DND-41 (cell line): ENCODE data around the gene COTL1.
A peak's percentile ranks its signal among the peaks of the same experiment; 100 is the strongest.

Experiments used
- ATAC-seq: fragments of 200-7000 bp; cut with Tn5 transposase; 3 replicates; pipeline ENCODE4 v1.9.1; 2021; ENCODE audit warnings: low read depth; ENCODE audit not compliant: insufficient read depth
- DNase-seq: peaks from one replicate; pipeline ENCODE4 v3.0.0-alpha.2; 2020
- H2AFZ ChIP-seq: 2 replicates; pipeline ENCODE4 v1.6.0; 2012; ENCODE audit warnings: low read depth, low read length
- H3K27ac ChIP-seq: 2 replicates; pipeline ENCODE4 v1.5.1; 2012; ENCODE audit warnings: low read length, inconsistent platforms
- H3K27me3 ChIP-seq: fragments of 200-600 bp; sonication (generic); 2 replicates; pipeline ENCODE4 v1.6.0; 2012; ENCODE audit warnings: low read length, mild to moderate bottlenecking, inconsistent platforms; ENCODE audit not compliant: insufficient read depth, poor library complexity
- H3K36me3 ChIP-seq: 2 replicates; pipeline ENCODE4 v1.5.1; 2012; ENCODE audit warnings: low read length, inconsistent platforms; ENCODE audit not compliant: insufficient read depth
- H3K4me1 ChIP-seq: 2 replicates; pipeline ENCODE4 v1.5.1; 2012; ENCODE audit warnings: mild to moderate bottlenecking, low read length; ENCODE audit not compliant: insufficient read depth
- H3K4me2 ChIP-seq: 2 replicates; pipeline ENCODE4 v1.6.0; 2012; ENCODE audit warnings: mild to moderate bottlenecking, moderate library complexity, low read length, inconsistent platforms; ENCODE audit not compliant: insufficient read depth
- H3K4me3 ChIP-seq, 2 experiments: fragments of 200-600 bp in 1 of 2; shearing (Covaris generic) in 1 of 2; 2 replicates each; pipeline ENCODE4 v1.5.1; 2012 to 2016; ENCODE audit warnings: inconsistent platforms in 2 of 2, low read length in 2 of 2, mild to moderate bottlenecking in 2 of 2, low read depth in 1 of 2, moderate library complexity in 1 of 2
- H3K79me2 ChIP-seq: 2 replicates; pipeline ENCODE4 v1.6.0; 2012; ENCODE audit warnings: low read length, inconsistent platforms; ENCODE audit not compliant: insufficient read depth
- H3K9ac ChIP-seq: 2 replicates; pipeline ENCODE4 v1.6.0; 2012; ENCODE audit warnings: low read depth, mild to moderate bottlenecking, inconsistent platforms, low read length, moderate library complexity
- H3K9me3 ChIP-seq: 2 replicates; pipeline ENCODE4 v1.5.1; 2012; ENCODE audit warnings: low read length, moderate library complexity, mild to moderate bottlenecking, inconsistent platforms; ENCODE audit not compliant: insufficient read depth, severe bottlenecking
- H4K20me1 ChIP-seq: 2 replicates; pipeline ENCODE4 v1.6.0; 2012; ENCODE audit warnings: low read length; ENCODE audit not compliant: insufficient read depth
- CTCF ChIP-seq: IDR thresholded peaks from 2 replicates; pipeline ENCODE4 v1.5.1; 2012; ENCODE audit warnings: borderline replicate concordance, low read length, moderate library complexity, mild to moderate bottlenecking; ENCODE audit not compliant: poor library complexity, severe bottlenecking; ENCODE audit errors: extremely low read depth
- EZH2 ChIP-seq: IDR thresholded peaks from 3 replicates; pipeline ENCODE4 v1.6.1; 2012; ENCODE audit warnings: borderline replicate concordance, low read depth, mild to moderate bottlenecking, moderate library complexity, low read length, inconsistent platforms; ENCODE audit not compliant: severe bottlenecking

The COTL1 gene

GRCh38 chr16:84654238-84654637 lies 36.4 kb upstream of the COTL1 start:
- Histone ChIP-seq H3K27me3 (no peaks in the 10 kb centered on the region), H3K27ac (no peak overlapping the region), H3K36me3 (peaks cover 49% of the 10 kb centered on the region), H3K9ac (no peak overlapping the region), H4K20me1 (no peaks in the 10 kb centered on the region; the same call in 1 of the 2 replicates), H3K4me3 (no peak overlapping the region), H3K9me3 (no peaks in the 10 kb centered on the region), H3K4me1 (peaks cover 13% of the 10 kb centered on the region), H3K79me2 (peaks cover 4% of the 10 kb centered on the region; the same call in 1 of the 2 replicates), H2AFZ (no peak overlapping the region), H3K4me2 (no peak overlapping the region)
- no peak for ATAC-seq
- no peak for DNase-seq
- TF ChIP-seq EZH2 (no peak), CTCF (no peak)

- H3K36me3 ChIP-seq, result peaks cover 33% of the 10 kb centered on the region
- H3K4me2 ChIP-seq, result no peak overlapping the region
- no peaks in the 10 kb centered on the region for H3K9me3 ChIP-seq
- no peak overlapping the region for H3K9ac ChIP-seq
- no peak for TF ChIP-seq EZH2
- TF ChIP-seq CTCF, result no peak
- H2AFZ ChIP-seq, result no peak overlapping the region
- peaks cover 25% of the 10 kb centered on the region for H3K4me1 ChIP-seq
- no peak overlapping the region for H3K27ac ChIP-seq
- H3K79me2 ChIP-seq, result peaks cover 4% of the 10 kb centered on the region; the same call in 1 of the 2 replicates
- no peaks in the 10 kb centered on the region for H3K27me3 ChIP-seq
- no peak overlapping the region for H3K4me3 ChIP-seq
- DNase-seq (peak; percentile 56), ATAC-seq (peak; percentile 60)
- no peaks in the 10 kb centered on the region for H4K20me1 ChIP-seq
Observed at GRCh38 chr16:84652566-84652965, 34.7 kb upstream of the COTL1 start.

GRCh38 chr16:84650062-84650991 lies 32.4 kb upstream of the COTL1 start:
- Histone ChIP-seq H3K4me1 (peaks cover 22% of the 10 kb centered on the region), H3K4me3 (no peak overlapping the region), H3K9me3 (no peaks in the 10 kb centered on the region), H3K36me3 (peaks cover 23% of the 10 kb centered on the region), H3K27ac (no peak overlapping the region), H2AFZ (no peak overlapping the region), H3K27me3 (peaks cover 6% of the 10 kb centered on the region), H3K4me2 (0 out of 2 replicates have a peak overlapping the region, but pooled peaks have one; percentile 14), H3K79me2 (peaks cover 4% of the 10 kb centered on the region; the same call in 1 of the 2 replicates), H3K9ac (no peak overlapping the region), H4K20me1 (no peaks in the 10 kb centered on the region)
- ATAC-seq, result no peak
- no peak for TF ChIP-seq EZH2
- no peak for TF ChIP-seq CTCF
- no peak for DNase-seq
